T-helper 1 cell treated with Interleukin-12 subunit alpha and Interleukin-12 subunit beta and Interleukin-4 antibody, amounts not matched to agents 30 μg/mL and 1 μg/mL, for 36 hours (primary cell): ENCODE results near the gene STK11IP.

Experiments used
- H3K27ac Mint-ChIP-seq: one replicate; pipeline ENCODE4 v1.8.0; 2021; ENCODE audit warnings: mild to moderate bottlenecking, mixed read lengths
- H3K27me3 Mint-ChIP-seq: one replicate; pipeline ENCODE4 v1.8.0; 2021; ENCODE audit warnings: low read depth, mixed read lengths
- H3K36me3 Mint-ChIP-seq: one replicate; pipeline ENCODE4 v1.8.0; 2021; ENCODE audit warnings: low read depth, mixed read lengths
- H3K4me1 Mint-ChIP-seq: one replicate; pipeline ENCODE4 v1.8.0; 2021; ENCODE audit warnings: low read depth, mixed read lengths
- H3K4me3 Mint-ChIP-seq: one replicate; pipeline ENCODE4 v1.8.0; 2021; ENCODE audit warnings: mild to moderate bottlenecking, moderate library complexity, mixed read lengths
- H3K9me3 Mint-ChIP-seq: one replicate; pipeline ENCODE4 v1.8.0; 2021; ENCODE audit warnings: mixed read lengths

Gene STK11IP

GRCh38 chr2:219638217-219638947 is 40.7 kb downstream of the STK11IP start:
- Mint-ChIP-seq H3K4me1 (peaks cover 8% of the 10 kb centered on the region), H3K9me3 (no peaks in the 10 kb centered on the region), H3K27ac (no peak overlapping the region), H3K36me3 (no peaks in the 10 kb centered on the region), H3K4me3 (no peak overlapping the region), H3K27me3 (peaks cover 11% of the 10 kb centered on the region)

DNA sequence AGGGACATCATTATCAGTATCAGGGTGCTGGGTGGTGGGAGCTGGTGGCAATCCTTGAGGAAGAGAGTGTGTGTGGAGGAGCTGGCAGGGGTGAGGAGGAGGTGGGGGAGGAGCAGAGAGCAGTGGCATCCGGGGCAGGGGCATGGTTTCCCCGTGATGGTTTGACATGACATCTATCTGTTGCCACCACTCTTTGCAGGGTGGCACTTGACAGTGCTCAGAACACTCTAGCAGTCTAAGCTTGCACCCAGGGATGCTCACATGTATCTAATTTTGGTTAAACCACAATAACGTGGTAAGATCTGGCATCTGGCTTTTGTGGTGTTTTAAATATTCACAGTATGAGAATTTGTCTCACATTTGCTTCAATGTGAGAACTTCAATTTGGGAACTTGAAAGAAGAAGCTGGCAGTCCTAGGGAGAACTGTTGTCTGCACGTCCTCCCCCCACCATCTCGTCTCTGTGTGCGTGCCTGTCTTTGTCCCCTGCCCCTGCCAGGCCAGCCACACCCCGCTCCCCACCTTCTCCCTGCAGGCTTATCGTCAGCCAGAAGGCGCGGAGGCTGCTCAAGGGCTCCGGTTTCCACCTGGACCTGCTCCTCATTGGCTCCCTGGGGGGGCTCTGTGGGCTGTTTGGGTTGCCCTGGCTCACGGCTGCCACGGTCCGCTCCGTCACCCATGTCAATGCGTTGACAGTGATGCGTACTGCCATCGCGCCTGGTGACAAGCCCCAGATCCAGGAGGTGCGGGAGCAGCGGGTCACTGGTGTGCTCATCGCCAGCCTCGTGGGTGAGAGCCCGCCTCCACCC is 41.5 kb downstream of the STK11IP start:
- Mint-ChIP-seq H3K4me3 (no peak overlapping the region), H3K27ac (no peak overlapping the region), H3K9me3 (no peaks in the 10 kb centered on the region), H3K27me3 (peaks cover 11% of the 10 kb centered on the region), H3K36me3 (no peaks in the 10 kb centered on the region), H3K4me1 (peaks cover 8% of the 10 kb centered on the region)

- no peak overlapping the region for H3K27ac Mint-ChIP-seq
- no peaks in the 10 kb centered on the region for H3K36me3 Mint-ChIP-seq
- H3K4me3 Mint-ChIP-seq, result no peak overlapping the region
- peaks cover 18% of the 10 kb centered on the region for H3K27me3 Mint-ChIP-seq
- peaks cover 8% of the 10 kb centered on the region for H3K4me1 Mint-ChIP-seq
- no peaks in the 10 kb centered on the region for H3K9me3 Mint-ChIP-seq
These were observed 43.9 kb downstream of the STK11IP start for GRCh38 chr2:219641390-219642068.

DNA sequence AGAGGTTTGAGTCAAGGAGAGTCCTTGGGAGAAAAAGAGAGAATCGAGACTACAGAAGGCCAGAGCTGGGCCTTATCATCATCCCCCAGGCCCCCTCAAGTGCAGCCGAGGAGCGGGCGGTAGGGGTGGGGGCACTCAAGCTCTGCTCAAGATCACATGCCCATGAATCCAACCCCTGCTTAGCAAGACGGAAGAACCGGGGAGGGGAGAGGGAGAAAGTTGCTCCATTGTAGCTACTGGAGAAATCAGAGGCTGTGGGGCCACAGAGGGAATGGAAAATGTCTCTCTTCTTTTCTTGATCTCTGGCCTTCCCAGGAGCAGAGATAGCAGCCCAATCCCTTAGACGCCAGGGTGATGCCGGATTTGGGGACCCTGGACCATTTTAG is 44.4 kb downstream of the STK11IP start:
- H3K36me3 Mint-ChIP-seq, result no peaks in the 10 kb centered on the region
- peaks cover 8% of the 10 kb centered on the region for H3K4me1 Mint-ChIP-seq
- peaks cover 18% of the 10 kb centered on the region for H3K27me3 Mint-ChIP-seq
- H3K4me3 Mint-ChIP-seq, result no peak overlapping the region
- no peak overlapping the region for H3K27ac Mint-ChIP-seq
- no peaks in the 10 kb centered on the region for H3K9me3 Mint-ChIP-seq

DNA sequence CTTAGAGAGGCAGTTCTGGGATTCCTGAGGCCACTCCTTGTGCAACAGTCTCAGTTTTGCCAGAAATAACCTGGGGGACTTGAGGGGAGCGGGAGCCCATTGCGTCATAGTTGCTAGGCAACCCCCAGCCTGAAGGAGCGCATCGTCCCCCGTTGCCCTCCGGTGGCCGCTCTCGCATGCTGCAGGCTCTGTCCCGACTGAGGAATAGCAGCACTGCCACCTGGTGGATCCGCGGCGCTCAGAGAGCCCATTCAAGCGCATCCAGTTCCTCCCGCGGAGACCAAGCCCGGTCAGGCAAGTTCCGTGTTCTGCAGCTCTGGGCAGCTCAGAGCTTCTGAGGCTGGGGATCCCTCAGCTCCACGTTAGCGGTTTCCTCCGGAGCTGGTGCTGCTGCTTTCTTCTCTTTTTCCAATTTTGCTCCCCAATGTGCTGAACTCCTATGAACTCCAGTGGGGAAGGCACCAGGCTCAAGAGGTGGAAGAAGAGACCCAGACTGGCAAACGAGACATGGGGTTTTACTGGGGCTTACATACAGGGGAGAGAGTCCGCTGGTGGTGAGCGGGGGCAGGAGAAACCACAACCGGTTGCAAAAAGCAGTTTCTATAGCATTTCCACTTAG is 44.9 kb downstream of the STK11IP start:
- Mint-ChIP-seq H3K27me3 (peaks cover 18% of the 10 kb centered on the region), H3K4me3 (no peak overlapping the region), H3K4me1 (peaks cover 8% of the 10 kb centered on the region), H3K27ac (no peak overlapping the region), H3K9me3 (no peaks in the 10 kb centered on the region), H3K36me3 (no peaks in the 10 kb centered on the region)

GRCh38 chr2:219643084-219643473 is 45.4 kb downstream of the STK11IP start:
- no peak overlapping the region for H3K4me3 Mint-ChIP-seq

DNA sequence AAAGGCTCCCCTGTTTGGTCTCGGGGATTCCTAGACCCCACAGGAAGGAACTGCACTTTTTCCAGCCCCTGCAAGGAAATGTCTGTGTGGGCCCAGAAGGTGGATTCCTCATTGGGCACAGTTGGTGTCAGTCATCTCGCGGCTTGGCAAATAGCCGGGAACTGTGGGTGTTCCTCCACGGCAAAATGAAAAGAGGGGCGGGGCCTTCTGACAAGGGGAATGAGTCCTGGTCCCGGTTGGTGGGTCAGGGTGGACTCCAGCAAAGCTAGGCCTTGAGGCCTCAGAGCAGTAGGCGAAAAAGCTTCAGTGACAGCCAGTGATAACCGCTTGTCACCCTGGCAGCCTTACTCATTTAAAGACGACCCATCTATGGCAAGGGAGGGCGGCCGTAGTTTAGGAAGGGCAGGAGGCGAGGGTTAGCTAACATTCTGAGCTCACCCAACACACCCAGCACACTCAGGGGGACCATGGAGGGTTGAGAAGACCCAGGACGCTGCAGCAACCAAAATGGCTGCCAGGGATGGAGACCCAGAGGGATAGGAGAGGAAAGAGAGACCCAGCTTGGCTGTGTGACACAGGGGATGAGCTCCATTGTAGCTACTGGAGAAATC is 46.2 kb downstream of the STK11IP start:
- no peaks in the 10 kb centered on the region for H3K36me3 Mint-ChIP-seq
- H3K9me3 Mint-ChIP-seq, result no peaks in the 10 kb centered on the region
- peaks cover 21% of the 10 kb centered on the region for H3K27me3 Mint-ChIP-seq
- H3K27ac Mint-ChIP-seq, result no peak overlapping the region
- peaks cover 6% of the 10 kb centered on the region for H3K4me1 Mint-ChIP-seq
- H3K4me3 Mint-ChIP-seq, result no peak overlapping the region

More at GRCh38 chr2:219643084-219643473, 45.4 kb downstream of the STK11IP start:
- Mint-ChIP-seq H3K9me3 (no peaks in the 10 kb centered on the region), H3K36me3 (no peaks in the 10 kb centered on the region), H3K4me1 (peaks cover 8% of the 10 kb centered on the region), H3K27ac (no peak overlapping the region), H3K27me3 (peaks cover 20% of the 10 kb centered on the region)

GRCh38 chr2:219644801-219645480 is 47.3 kb downstream of the STK11IP start:
- Mint-ChIP-seq H3K27me3 (peaks cover 21% of the 10 kb centered on the region), H3K4me3 (no peak overlapping the region), H3K4me1 (peaks cover 6% of the 10 kb centered on the region), H3K27ac (no peak overlapping the region), H3K9me3 (no peaks in the 10 kb centered on the region), H3K36me3 (no peaks in the 10 kb centered on the region)

- Mint-ChIP-seq H3K27ac (no peak overlapping the region), H3K4me3 (no peak overlapping the region), H3K36me3 (no peaks in the 10 kb centered on the region), H3K9me3 (no peaks in the 10 kb centered on the region), H3K27me3 (peaks cover 21% of the 10 kb centered on the region), H3K4me1 (peaks cover 6% of the 10 kb centered on the region)
These were observed 48.2 kb downstream of the STK11IP start for GRCh38 chr2:219645631-219646527.

- Mint-ChIP-seq H3K27ac (no peak overlapping the region), H3K9me3 (no peaks in the 10 kb centered on the region), H3K27me3 (peaks cover 26% of the 10 kb centered on the region), H3K36me3 (no peaks in the 10 kb centered on the region), H3K4me3 (no peak overlapping the region), H3K4me1 (no peaks in the 10 kb centered on the region)
These were observed 50.5 kb downstream of the STK11IP start for GRCh38 chr2:219648176-219648575.

- H3K4me1 Mint-ChIP-seq, result no peaks in the 10 kb centered on the region
- H3K36me3 Mint-ChIP-seq, result no peaks in the 10 kb centered on the region
- no peak overlapping the region for H3K4me3 Mint-ChIP-seq
- no peaks in the 10 kb centered on the region for H3K9me3 Mint-ChIP-seq
- H3K27ac Mint-ChIP-seq, result no peak overlapping the region
- peaks cover 32% of the 10 kb centered on the region for H3K27me3 Mint-ChIP-seq
These were observed 51.3 kb downstream of the STK11IP start for GRCh38 chr2:219648963-219649362.

GRCh38 chr2:219650426-219651248 is 53.0 kb downstream of the STK11IP start:
- H3K9me3 Mint-ChIP-seq, result no peaks in the 10 kb centered on the region
- H3K27ac Mint-ChIP-seq, result no peak overlapping the region

More at GRCh38 chr2:219650426-219651248, 53.0 kb downstream of the STK11IP start:
- no peak overlapping the region for H3K4me3 Mint-ChIP-seq
- no peaks in the 10 kb centered on the region for H3K4me1 Mint-ChIP-seq
- peaks cover 30% of the 10 kb centered on the region for H3K27me3 Mint-ChIP-seq
- no peaks in the 10 kb centered on the region for H3K36me3 Mint-ChIP-seq
